ENCODE data around the gene RCSD1. TPM values are rescaled to one million over a fixed set of nuclear protein-coding genes. Genes with fewer than 3 reads are reported as not detected.

RCSD1 gene
- total and polyA plus RNA-seq, 2 donors (not counting 3 experiments of a cell fraction or from before 2014, with no cell fraction given) = 0.08 to 1.00 TPM

GRCh38 chr1:167703557-167703956 lies 73.5 kb downstream of the RCSD1 start:
- peaks cover 23 to 34% of the 10 kb centered on the region in 2 experiments for H3K27me3 ChIP-seq (ENCODE audit: control insufficient read depth in 2 of 2, insufficient read depth in 2 of 2, low read length in 2 of 2)
- no peak for TF ChIP-seq EZH2 (IDR thresholded peaks at IDR 0.05; ENCODE audit: borderline replicate concordance, low read depth, low read length, severe bottlenecking)
- TF ChIP-seq POLR2A (IDR thresholded peaks at IDR 0.05; ENCODE audit: low read depth, low read length) = no peak
- no peak for TF ChIP-seq GATA2 (IDR thresholded peaks at IDR 0.05; ENCODE audit: insufficient read depth, insufficient read length, low read depth, low read length)
- TF ChIP-seq MAX (IDR thresholded peaks at IDR 0.05; ENCODE audit: insufficient read depth, insufficient read length) = no peak
- TF ChIP-seq JUN (IDR thresholded peaks at IDR 0.05; ENCODE audit: borderline replicate concordance, insufficient read depth, insufficient read length, low read depth) = no peak
- H2AFZ ChIP-seq (ENCODE audit: low read depth, low read length) = no peak overlapping the region
- no TSS peak for BruUV-seq (replicated peaks)
- H3K9me1 ChIP-seq (replicated peaks; ENCODE audit: control insufficient read depth, extremely low read depth, insufficient read depth, low read length) = no peaks in the 10 kb centered on the region
- POLR2A ChIA-PET = no interaction called here
- H3K27ac ChIP-seq (ENCODE audit: insufficient read depth, low read depth, low read length) = no peak overlapping the region
- H4K20me1 ChIP-seq (replicated peaks; ENCODE audit: control insufficient read depth, extremely low read depth, insufficient read depth, low read length) = no peaks in the 10 kb centered on the region
- H3K4me2 ChIP-seq (ENCODE audit: insufficient read depth, low read length) = no peak overlapping the region
- H3K36me3 ChIP-seq (ENCODE audit: control insufficient read depth in 2 of 2, extremely low read depth in 1 of 2, insufficient read depth in 2 of 2, low read length in 2 of 2) = no peaks in the 10 kb centered on the region
- CTCF ChIA-PET = no interaction called here
- DNase-seq (ENCODE audit: low read depth, low spot score) = no peak
- intact Hi-C loops (cut with micrococcal nuclease) = no loop called here
- H3K9ac ChIP-seq (replicated peaks; ENCODE audit: extremely low read depth, insufficient read depth, low read length) = no peak overlapping the region
- no peak overlapping the region for H3K4me3 ChIP-seq (replicated peaks in 1 of 3; ENCODE audit: insufficient read depth in 1 of 3, low read depth in 1 of 3, low read length in 3 of 3)
- no peaks in the 10 kb centered on the region for H3K4me1 ChIP-seq (ENCODE audit: control insufficient read depth, extremely low read depth, insufficient read depth, low read length)
- dilution Hi-C loops (cut with MboI; ENCODE audit: extremely low pct_ligation_motif_present, low sequenced_read_pairs) = no loop called here
- H3K9me3 ChIP-seq (replicated peaks; ENCODE audit: control insufficient read depth, insufficient read depth, low read length) = no peaks in the 10 kb centered on the region
- no peaks in the 10 kb centered on the region for H3K79me2 ChIP-seq (ENCODE audit: control insufficient read depth, insufficient read depth, low read length)
- no peak for FAIRE-seq

- Histone ChIP-seq H4K20me1 (replicated peaks; ENCODE audit: control insufficient read depth, extremely low read depth, insufficient read depth, low read length) (no peaks in the 10 kb centered on the region), H3K4me3 (replicated peaks in 1 of 3; ENCODE audit: insufficient read depth in 1 of 3, low read depth in 1 of 3, low read length in 3 of 3) (no peak overlapping the region), H2AFZ (ENCODE audit: low read depth, low read length) (no peak overlapping the region), H3K9me1 (replicated peaks; ENCODE audit: control insufficient read depth, extremely low read depth, insufficient read depth, low read length) (no peaks in the 10 kb centered on the region), H3K9me3 (replicated peaks; ENCODE audit: control insufficient read depth, insufficient read depth, low read length) (no peaks in the 10 kb centered on the region), H3K4me1 (ENCODE audit: control insufficient read depth, extremely low read depth, insufficient read depth, low read length) (peaks cover 2% of the 10 kb centered on the region), H3K27ac (ENCODE audit: insufficient read depth, low read depth, low read length) (no peak overlapping the region), H3K4me2 (ENCODE audit: insufficient read depth, low read length) (no peak overlapping the region), H3K79me2 (ENCODE audit: control insufficient read depth, insufficient read depth, low read length) (no peaks in the 10 kb centered on the region), H3K9ac (replicated peaks; ENCODE audit: extremely low read depth, insufficient read depth, low read length) (no peak overlapping the region), H3K36me3 (ENCODE audit: control insufficient read depth in 2 of 2, extremely low read depth in 1 of 2, insufficient read depth in 2 of 2, low read length in 2 of 2) (no peaks in the 10 kb centered on the region), H3K27me3 (ENCODE audit: control insufficient read depth in 2 of 2, insufficient read depth in 2 of 2, low read length in 2 of 2) (peaks cover 29 to 38% of the 10 kb centered on the region in 2 experiments)
- dilution Hi-C loops (cut with MboI; ENCODE audit: extremely low pct_ligation_motif_present, low sequenced_read_pairs) = no loop called here
- BruUV-seq (replicated peaks) = no TSS peak
- FAIRE-seq (no peak), DNase-seq (ENCODE audit: low read depth, low spot score) (no peak)
- POLR2A ChIA-PET = no interaction called here
- TF ChIP-seq POLR2AphosphoS5 (IDR thresholded peaks at IDR 0.05; ENCODE audit: insufficient read depth, low read depth, low read length) (no peak), EZH2 (IDR thresholded peaks at IDR 0.05; ENCODE audit: borderline replicate concordance, low read depth, low read length, severe bottlenecking) (no peak), CTCF (IDR thresholded peaks at IDR 0.05; ENCODE audit: extremely low read depth in 1 of 2, insufficient read depth in 1 of 2, low read depth in 1 of 2, low read length in 2 of 2) (no peak), GATA2 (IDR thresholded peaks at IDR 0.05; ENCODE audit: insufficient read depth, insufficient read length, low read depth, low read length) (no peak), POLR2A (IDR thresholded peaks at IDR 0.05; ENCODE audit: low read depth, low read length) (no peak), JUN (IDR thresholded peaks at IDR 0.05; ENCODE audit: borderline replicate concordance, insufficient read depth, insufficient read length, low read depth) (no peak), MYC (IDR thresholded peaks at IDR 0.05; ENCODE audit: low read depth, low read length) (no peak), MAX (IDR thresholded peaks at IDR 0.05; ENCODE audit: insufficient read depth, insufficient read length) (no peak), FOS (IDR thresholded peaks at IDR 0.05; ENCODE audit: borderline replicate concordance, insufficient read depth, low read length) (no peak)
- CTCF ChIA-PET = interaction anchor here (1.3 to 2.5 kb wide), 3 partner anchors 10 to 16 kb away, joined by 3 to 11 read pairs (median 4); no protein-coding TSS in a partner anchor
- intact Hi-C loops (cut with micrococcal nuclease) = no loop called here
These were observed 74.7 kb downstream of the RCSD1 start for GRCh38 chr1:167704715-167705114.
